NCI-H1092 (cell line): Measurements from ENCODE around the gene CACNA1G.

Experiments used
- DNase-seq: peaks from one replicate; lab custom pipeline; 2025; lab: John Stamatoyannopoulos, UW

Gene CACNA1G

GRCh38 chr17:50560185-50560824 lies at the start of gene CACNA1G:
CACNA1G (plus strand) TSS chr17:50560715; CDS start chr17:50561460, 745 bp downstream.
- DNase-seq, result peak; percentile 79

- no peak for DNase-seq
These were observed 49.5 kb upstream of the CACNA1G start for GRCh38 chr17:50511058-50511457.

GRCh38 chr17:50513495-50513894 lies 47.0 kb upstream of the CACNA1G start:
- no peak for DNase-seq

- no peak for DNase-seq
These were observed 46.1 kb upstream of the CACNA1G start for GRCh38 chr17:50514388-50514787.

- no peak for DNase-seq
These were observed 45.4 kb upstream of the CACNA1G start for GRCh38 chr17:50514936-50515702.

GRCh38 chr17:50517011-50517410 lies 43.5 kb upstream of the CACNA1G start:
- no peak for DNase-seq

- DNase-seq, result no peak
These were observed 42.8 kb upstream of the CACNA1G start for GRCh38 chr17:50517504-50518383.

- no peak for DNase-seq
These were observed 42.0 kb upstream of the CACNA1G start for GRCh38 chr17:50518384-50519023.

- DNase-seq, result no peak
These were observed 41.2 kb upstream of the CACNA1G start for GRCh38 chr17:50519141-50519834.

GRCh38 chr17:50520483-50520882 lies 40.0 kb upstream of the CACNA1G start:
- DNase-seq, result no peak

- DNase-seq, result no peak
These were observed 39.0 kb upstream of the CACNA1G start for GRCh38 chr17:50521514-50521913.

- no peak for DNase-seq
These were observed 37.7 kb upstream of the CACNA1G start for GRCh38 chr17:50522766-50523165.

GRCh38 chr17:50523208-50523607 lies 37.3 kb upstream of the CACNA1G start:
- DNase-seq, result no peak

- DNase-seq, result no peak
These were observed 35.7 kb upstream of the CACNA1G start for GRCh38 chr17:50524838-50525237.

- no peak for DNase-seq
These were observed 33.3 kb upstream of the CACNA1G start for GRCh38 chr17:50527155-50527762.

GRCh38 chr17:50527949-50528474 lies 32.5 kb upstream of the CACNA1G start:
- DNase-seq, result no peak

- DNase-seq, result no peak
These were observed 30.7 kb upstream of the CACNA1G start for GRCh38 chr17:50529849-50530248.

- no peak for DNase-seq
These were observed 29.0 kb upstream of the CACNA1G start for GRCh38 chr17:50531428-50532025.

- DNase-seq, result no peak
These were observed 28.0 kb upstream of the CACNA1G start, which contains the start of gene EPN3 for GRCh38 chr17:50532452-50533024. EPN3 (plus strand) TSS chr17:50532735; CDS start chr17:50536557, 3,822 bp downstream.

GRCh38 chr17:50533185-50533584 lies 27.3 kb upstream of the CACNA1G start:
- DNase-seq, result no peak
